Upper lobe of left lung (tissue), 6 donors: ENCODE data around the gene CCDC13. TPM values are rescaled to one million over a fixed set of nuclear protein-coding genes. Genes with fewer than 3 reads are reported as not detected.

Source experiments
- ATAC-seq, 2 donors: fragments of 200-7000 bp; cut with Tn5 transposase; one replicate each; pipeline ENCODE4 v1.9.1; 2022; ENCODE audit warnings: mild to moderate bottlenecking in 2 of 2, moderate library complexity in 2 of 2; ENCODE audit not compliant: low FRiP score in 2 of 2
- DNase-seq, 2 donors: peaks; one replicate each; pipeline ENCODE4 v3.0.0-alpha.2; 2019 to 2020
- H3K27ac ChIP-seq, 4 donors: fragments of 200-600 bp; sonication (generic); one replicate each; pipeline ENCODE4 v1.5.1; 2016 to 2019
- H3K27me3 ChIP-seq, 4 donors: fragments of 200-600 bp; sonication (generic); one replicate each; pipeline ENCODE4 v1.5.1; 2017 to 2019
- H3K36me3 ChIP-seq, 4 donors: fragments of 200-600 bp; sonication (generic); one replicate each; pipeline ENCODE4 v1.5.1; 2016 to 2019
- H3K4me1 ChIP-seq, 4 donors: fragments of 200-600 bp; sonication (generic); one replicate each; pipeline ENCODE4 v1.5.1; 2018 to 2019
- H3K4me3 ChIP-seq, 4 donors: fragments of 200-600 bp; sonication (generic); one replicate each; pipeline ENCODE4 v1.5.1; 2017 to 2019; ENCODE audit warnings: mild to moderate bottlenecking in 2 of 4, moderate library complexity in 1 of 4
- H3K9me3 ChIP-seq, 4 donors: fragments of 200-600 bp; sonication (generic); one replicate each; pipeline ENCODE4 v1.5.1; 2018 to 2019
- EP300 ChIP-seq, 4 donors: sonication (generic); formaldehyde crosslinking; IDR thresholded peaks; one replicate each; pipeline ENCODE4 v1.5.1; 2017; ENCODE audit warnings: antibody characterized with exemption in 4 of 4, control low read depth in 2 of 4
- POLR2A ChIP-seq, 4 donors: fragments of 450-650 bp; IDR thresholded peaks; one replicate each; pipeline ENCODE4 v1.5.1; 2016 to 2017; ENCODE audit warnings: antibody characterized with exemption in 4 of 4, mild to moderate bottlenecking in 2 of 4
- POLR2AphosphoS5 ChIP-seq, 2 donors: sonication (generic); formaldehyde crosslinking; IDR thresholded peaks; one replicate each; pipeline ENCODE4 v1.5.1; 2017; ENCODE audit warnings: antibody characterized with exemption in 2 of 2
- WGBS, 2 donors: methylation state at CpG; one replicate each; pipeline ENCODE4 v1.1.5; 2017 to 2018; 5-methylcytosine and 5-hydroxymethylcytosine counted together
- total RNA-seq, 6 donors: library from RNA; depleted of rRNA in 4 of 6; stranded (reverse); fragments of >200 nt in 4 of 6; gene quantifications; one replicate each; pipeline versions ENCODE4 v1.1.0 to v1.2.1, GENCODE V29; 2016 to 2021
- TF ChIP-seq, protein P1 (sequence below), 6 experiments: fragments of 450-650 bp in 4 of 6; fragments of 200-600 bp in 2 of 6; sonication (generic) in 2 of 6; IDR thresholded peaks; one replicate each; pipeline ENCODE4 v1.5.1; 2016 to 2019; ENCODE audit warnings: antibody characterized with exemption in 6 of 6
- donor health status: DM: no; HTN: no; CAD: no; lungs with moderate emphysema.
- donor health status: DM: no; HTN: yes; CAD: no; lungs with severe emphysema.

CCDC13 gene
- total RNA-seq, 6 donors from 2014 or later, result 2.1 to 12.8 (median 3.0) TPM

GRCh38 chr3:42807929-42808328, 34.9 kb upstream of the CCDC13 start:
- no peak overlapping the region for H3K27ac ChIP-seq
- 97% methylated on average over 4 of the region's 4 CpGs for WGBS, 2 donors
- H3K4me3 ChIP-seq, result no peak overlapping the region
- no peaks in the 10 kb centered on the region for H3K27me3 ChIP-seq
- no peaks in the 10 kb centered on the region for H3K36me3 ChIP-seq
- ATAC-seq (no peak), DNase-seq (no peak)
- H3K4me1 ChIP-seq, result peaks cover 3 to 17% (median 8%) of the 10 kb centered on the region in 4 donors
- no peak for TF ChIP-seq POLR2AphosphoS5 (IDR thresholded peaks at IDR 0.05)
- TF ChIP-seq EP300 (IDR thresholded peaks at IDR 0.05), result no peak
- TF ChIP-seq POLR2A (IDR thresholded peaks at IDR 0.05), result no peak
- TF ChIP-seq, protein P1, sequence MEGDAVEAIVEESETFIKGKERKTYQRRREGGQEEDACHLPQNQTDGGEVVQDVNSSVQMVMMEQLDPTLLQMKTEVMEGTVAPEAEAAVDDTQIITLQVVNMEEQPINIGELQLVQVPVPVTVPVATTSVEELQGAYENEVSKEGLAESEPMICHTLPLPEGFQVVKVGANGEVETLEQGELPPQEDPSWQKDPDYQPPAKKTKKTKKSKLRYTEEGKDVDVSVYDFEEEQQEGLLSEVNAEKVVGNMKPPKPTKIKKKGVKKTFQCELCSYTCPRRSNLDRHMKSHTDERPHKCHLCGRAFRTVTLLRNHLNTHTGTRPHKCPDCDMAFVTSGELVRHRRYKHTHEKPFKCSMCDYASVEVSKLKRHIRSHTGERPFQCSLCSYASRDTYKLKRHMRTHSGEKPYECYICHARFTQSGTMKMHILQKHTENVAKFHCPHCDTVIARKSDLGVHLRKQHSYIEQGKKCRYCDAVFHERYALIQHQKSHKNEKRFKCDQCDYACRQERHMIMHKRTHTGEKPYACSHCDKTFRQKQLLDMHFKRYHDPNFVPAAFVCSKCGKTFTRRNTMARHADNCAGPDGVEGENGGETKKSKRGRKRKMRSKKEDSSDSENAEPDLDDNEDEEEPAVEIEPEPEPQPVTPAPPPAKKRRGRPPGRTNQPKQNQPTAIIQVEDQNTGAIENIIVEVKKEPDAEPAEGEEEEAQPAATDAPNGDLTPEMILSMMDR (IDR thresholded peaks at IDR 0.05), result no peak
- H3K9me3 ChIP-seq, result no peaks in the 10 kb centered on the region

GRCh38 chr3:42805141-42805821, 32.2 kb upstream of the CCDC13 start:
- peak overlapping the region in 3 of 4 donors; percentile 91 to 98 (median 95) for H3K27ac ChIP-seq
- H3K27me3 ChIP-seq, result no peaks in the 10 kb centered on the region
- ATAC-seq (no peak), DNase-seq (peak; percentile 49 to 79)
- no peaks in the 10 kb centered on the region for H3K36me3 ChIP-seq
- 53 to 55% methylated on average over 13 to 23 of the region's 23 CpGs for WGBS, 2 donors
- TF ChIP-seq EP300 (IDR thresholded peaks at IDR 0.05), result no peak
- TF ChIP-seq, protein P1 (IDR thresholded peaks at IDR 0.05), result no peak
- no peak for TF ChIP-seq POLR2A (IDR thresholded peaks at IDR 0.05)
- TF ChIP-seq POLR2AphosphoS5 (IDR thresholded peaks at IDR 0.05), result peak in 1 of 2 donors; percentile 13
- H3K4me3 ChIP-seq, result peak overlapping the region in 3 of 4 donors; percentile 64 to 77 (median 73)
- no peaks in the 10 kb centered on the region for H3K9me3 ChIP-seq
- H3K4me1 ChIP-seq, result peaks cover 25 to 39% (median 26%) of the 10 kb centered on the region in 4 donors

DNA sequence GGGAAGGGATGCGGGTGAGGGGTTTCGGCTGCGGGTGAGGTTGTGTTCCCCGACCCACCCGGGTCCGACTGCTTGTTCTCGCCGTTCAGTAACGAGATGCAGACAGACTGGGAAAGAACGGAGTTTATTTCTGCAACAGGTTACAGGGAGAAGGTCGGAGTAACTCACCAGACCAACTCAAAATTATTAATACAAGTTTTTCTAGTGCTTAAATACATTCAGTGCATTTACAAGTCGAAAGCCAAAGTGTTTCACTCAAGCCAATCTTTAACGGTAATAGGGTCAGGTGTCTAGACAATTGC, 31.7 kb upstream of the CCDC13 start:
- 1% methylated on average over 11 to 13 of the region's 13 CpGs for WGBS, 2 donors
- H3K4me1 ChIP-seq, result peaks cover 26 to 44% (median 31%) of the 10 kb centered on the region in 4 donors

DNA sequence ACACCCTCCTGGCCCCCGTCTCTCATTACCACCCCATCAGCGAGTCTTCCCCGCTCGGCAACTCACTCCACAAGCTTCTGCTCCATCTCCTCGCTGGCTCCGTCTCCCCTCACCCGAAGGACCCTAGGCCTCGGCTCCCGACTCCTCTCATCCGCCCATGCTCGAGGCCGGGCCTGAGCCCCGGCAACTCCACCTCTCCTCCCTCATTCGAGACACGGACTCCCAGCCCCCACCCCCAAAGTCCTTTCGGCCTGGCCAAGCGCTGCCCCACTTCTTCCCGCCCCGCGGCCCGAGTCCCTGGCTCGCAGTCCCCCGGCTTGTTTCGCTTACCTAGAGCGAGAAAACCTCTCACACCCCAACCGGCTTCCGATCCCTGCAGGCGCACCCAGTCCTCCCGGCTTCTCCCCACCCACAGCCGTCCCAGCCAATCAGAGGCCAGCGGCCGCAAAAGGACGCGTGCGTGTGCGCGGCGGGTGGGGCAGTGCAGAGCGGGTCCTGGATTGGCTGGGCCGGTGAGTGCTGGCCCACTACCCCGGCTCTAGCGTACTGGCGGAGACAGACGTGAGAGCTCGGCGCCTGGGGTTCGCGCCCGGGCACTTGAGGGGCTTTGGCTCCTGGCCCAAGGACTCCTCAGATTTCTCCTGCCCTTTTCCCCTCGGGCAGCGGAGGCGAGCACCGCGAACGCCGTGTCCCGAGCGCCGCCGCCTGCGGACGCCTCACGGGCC, 31.2 kb upstream of the CCDC13 start, which contains the start of gene HIGD1A:
TSS of gene HIGD1A (minus strand) at position 385 of the 725 bp plus-strand sequence. CDS start 10,237 bp downstream, outside the sequence.
- 1 to 2% methylated on average over 46 of the region's 63 CpGs for WGBS, 2 donors
- H3K4me1 ChIP-seq, result peaks cover 26 to 44% (median 32%) of the 10 kb centered on the region in 4 donors
- no peaks in the 10 kb centered on the region for H3K36me3 ChIP-seq
- DNase-seq, result peak; percentile 97 to 98
- TF ChIP-seq POLR2AphosphoS5 (IDR thresholded peaks at IDR 0.05) (peak; percentile 88 to 98), EP300 (IDR thresholded peaks at IDR 0.05) (no peak), POLR2A (IDR thresholded peaks at IDR 0.05) (peak in 3 of 4 donors; percentile 87 to 98 (median 97))
- TF ChIP-seq, protein P1 (IDR thresholded peaks at IDR 0.05), result peak in 2 of 6 experiments; percentile 12 to 26
- ATAC-seq, result peak; percentile 100
- H3K4me3 ChIP-seq, result peak within 1 kb of the TSS; percentile 52 to 77 (median 68)
- H3K27ac ChIP-seq, result peak within 1 kb of the TSS; percentile 91 to 98 (median 94)
- H3K9me3 ChIP-seq, result no peaks in the 10 kb centered on the region
- no peaks in the 10 kb centered on the region for H3K27me3 ChIP-seq

More for the DNA sequence above, 31.7 kb upstream of the CCDC13 start:
- no peaks in the 10 kb centered on the region for H3K9me3 ChIP-seq
- TF ChIP-seq EP300 (IDR thresholded peaks at IDR 0.05) (no peak), POLR2A (IDR thresholded peaks at IDR 0.05) (no peak), POLR2AphosphoS5 (IDR thresholded peaks at IDR 0.05) (no peak)
- TF ChIP-seq, protein P1 (IDR thresholded peaks at IDR 0.05), result no peak
- no peaks in the 10 kb centered on the region for H3K36me3 ChIP-seq
- ATAC-seq (no peak), DNase-seq (no peak)
- H3K4me3 ChIP-seq, result peak overlapping the region; percentile 47 to 77 (median 68)
- H3K27me3 ChIP-seq, result no peaks in the 10 kb centered on the region
- H3K27ac ChIP-seq, result peak overlapping the region; percentile 91 to 98 (median 94)
